Measurements from ENCODE around the gene PUS1. TPM values are rescaled to one million over a fixed set of nuclear protein-coding genes. Genes with fewer than 3 reads are reported as not detected.

The PUS1 gene
- total RNA-seq, 1 donor from 2014 or later = 60.3 TPM

- POLR2A ChIA-PET = no interaction called here
- ATAC-seq (ENCODE audit: low read depth) (no peak), DNase-seq (no peak)
- no peak overlapping the region for H3K27ac Mint-ChIP-seq
- peaks cover 59% of the 10 kb centered on the region for H3K36me3 Mint-ChIP-seq (ENCODE audit: low read depth)
- CTCF ChIA-PET = no interaction called here
- H3K4me3 Mint-ChIP-seq = no peak overlapping the region
- intact Hi-C loops (cut with micrococcal nuclease) = no loop called here
- H3K4me1 Mint-ChIP-seq = peaks cover 2% of the 10 kb centered on the region
- no peaks in the 10 kb centered on the region for H3K9me3 Mint-ChIP-seq
- H3K27me3 Mint-ChIP-seq = no peaks in the 10 kb centered on the region
- no peak for TF ChIP-seq CTCF (IDR thresholded peaks at IDR 0.05)
Measured at GRCh38 chr12:131941987-131942341, 12.9 kb downstream of the PUS1 start.

DNA sequence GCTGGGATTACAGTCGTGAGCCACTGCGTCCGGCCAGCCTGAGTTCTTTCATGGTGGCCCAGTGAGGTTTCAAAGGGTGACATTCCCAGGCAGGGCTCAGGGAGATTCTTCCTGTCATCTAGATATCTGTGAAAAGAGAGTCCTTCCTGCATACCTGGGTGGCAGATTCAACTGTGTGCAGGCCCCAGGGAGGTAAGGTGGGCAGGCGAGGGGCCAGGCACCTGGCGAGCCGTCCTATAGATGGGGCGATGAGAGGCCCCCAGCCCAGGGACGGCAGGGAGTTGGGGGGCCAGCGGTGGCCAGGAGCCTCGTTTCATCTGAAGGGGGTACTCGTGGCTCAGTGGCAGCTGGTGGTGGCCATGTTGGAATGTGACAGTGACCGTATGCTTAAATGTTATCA is 13.6 kb downstream of the PUS1 start:
- Mint-ChIP-seq H3K4me1 (peaks cover 2% of the 10 kb centered on the region), H3K36me3 (ENCODE audit: low read depth) (peaks cover 56% of the 10 kb centered on the region), H3K4me3 (no peak overlapping the region), H3K27me3 (no peaks in the 10 kb centered on the region), H3K9me3 (no peaks in the 10 kb centered on the region), H3K27ac (no peak overlapping the region)
- ATAC-seq (ENCODE audit: low read depth) = no peak
- ChIA-PET CTCF (no interaction called here), POLR2A (no interaction called here)
- TF ChIP-seq CTCF (IDR thresholded peaks at IDR 0.05) = no peak
- intact Hi-C loops (cut with micrococcal nuclease) = no loop called here
- no peak for DNase-seq

DNA sequence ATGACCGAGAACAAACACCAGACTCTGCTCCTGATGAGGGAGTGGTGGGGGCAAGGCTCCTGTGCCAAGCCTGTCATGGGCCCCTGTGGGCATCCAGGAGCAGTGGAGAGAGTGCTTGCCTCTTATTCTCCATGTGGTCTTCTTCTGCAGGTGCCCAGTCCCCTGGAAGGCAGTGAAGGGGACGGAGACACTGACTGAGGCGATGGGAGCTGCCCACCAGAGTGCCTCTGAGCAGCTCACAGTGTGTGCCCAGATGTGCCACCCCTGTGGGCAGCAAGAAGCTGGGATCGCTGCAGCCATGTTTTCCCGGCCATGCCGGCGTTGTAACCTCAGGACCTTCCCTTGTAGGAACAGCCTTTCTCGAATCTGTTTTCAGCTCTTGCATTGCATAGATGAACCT is 14.3 kb downstream of the PUS1 start:
- ATAC-seq (ENCODE audit: low read depth) (no peak), DNase-seq (no peak)
- H3K9me3 Mint-ChIP-seq = no peaks in the 10 kb centered on the region
- no peak overlapping the region for H3K4me3 Mint-ChIP-seq
- CTCF ChIA-PET = no interaction called here
- intact Hi-C loops (cut with micrococcal nuclease) = no loop called here
- H3K27ac Mint-ChIP-seq = no peak overlapping the region
- TF ChIP-seq CTCF (IDR thresholded peaks at IDR 0.05) = no peak
- POLR2A ChIA-PET = no interaction called here
- peaks cover 5% of the 10 kb centered on the region for H3K4me1 Mint-ChIP-seq
- H3K36me3 Mint-ChIP-seq (ENCODE audit: low read depth) = peaks cover 49% of the 10 kb centered on the region
- no peaks in the 10 kb centered on the region for H3K27me3 Mint-ChIP-seq

DNA sequence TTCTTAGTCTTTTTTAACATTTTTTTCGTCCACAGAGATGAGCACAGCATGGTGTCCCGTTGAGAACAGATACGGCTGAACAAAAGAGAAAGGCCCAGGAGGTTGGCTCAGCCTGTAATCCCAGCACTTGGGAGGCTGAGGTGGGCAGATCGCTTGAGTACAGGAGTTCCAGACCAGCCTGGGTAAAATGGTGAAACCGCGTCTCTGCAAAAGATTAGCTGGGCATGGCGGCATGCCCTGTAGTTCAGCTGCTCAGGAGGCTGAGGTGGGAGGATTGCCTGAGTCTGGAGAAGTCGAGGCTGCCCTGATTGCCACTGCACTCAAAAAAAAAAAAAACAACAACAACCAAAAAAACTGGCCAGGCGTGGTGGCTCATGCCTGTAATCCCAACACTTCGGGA is 14.8 kb downstream of the PUS1 start:
- peaks cover 9% of the 10 kb centered on the region for H3K4me1 Mint-ChIP-seq
- H3K27ac Mint-ChIP-seq = no peak overlapping the region
- ChIA-PET CTCF (no interaction called here), POLR2A (no interaction called here)
- H3K4me3 Mint-ChIP-seq = no peak overlapping the region
- DNase-seq = no peak
- no peaks in the 10 kb centered on the region for H3K9me3 Mint-ChIP-seq
- peaks cover 47% of the 10 kb centered on the region for H3K36me3 Mint-ChIP-seq (ENCODE audit: low read depth)
- no peaks in the 10 kb centered on the region for H3K27me3 Mint-ChIP-seq
- intact Hi-C loops (cut with micrococcal nuclease) = no loop called here
- ATAC-seq (ENCODE audit: low read depth) = no peak
- no peak for TF ChIP-seq CTCF (IDR thresholded peaks at IDR 0.05)

DNA sequence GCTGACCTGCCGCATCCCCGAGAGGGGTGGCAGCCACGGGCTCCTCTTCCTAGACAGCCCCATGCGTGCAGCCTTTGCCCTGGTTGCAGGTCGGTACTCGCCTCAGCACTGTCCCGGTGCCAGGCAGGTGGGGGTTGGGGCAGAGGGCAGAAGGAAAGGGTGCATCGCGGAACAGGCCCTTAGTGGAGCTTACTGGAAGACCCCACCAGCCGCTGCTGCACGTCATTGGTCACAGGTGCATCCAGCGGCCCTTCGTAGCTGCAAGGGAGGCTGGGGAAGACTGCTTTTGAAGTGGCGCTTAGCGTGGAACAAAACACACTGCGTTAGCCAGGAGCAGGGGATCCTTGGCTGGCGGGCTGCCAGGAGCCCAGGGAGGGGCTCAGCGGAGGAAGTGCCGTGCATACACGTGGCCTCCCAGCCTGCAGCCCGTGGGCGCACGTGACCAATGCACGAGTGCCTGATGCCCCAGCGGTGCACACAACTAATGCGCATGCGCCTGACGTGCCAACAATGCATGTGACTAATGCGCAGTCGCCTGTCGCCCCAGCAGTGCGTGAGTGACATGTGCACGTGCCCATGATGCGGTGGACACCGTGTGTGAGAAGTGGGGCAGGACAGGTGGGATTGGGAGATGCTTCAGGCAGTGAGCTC is 15.7 kb downstream of the PUS1 start:
- no peak overlapping the region for H3K4me3 Mint-ChIP-seq
- TF ChIP-seq CTCF (IDR thresholded peaks at IDR 0.05) = no peak

More for the DNA sequence above, 15.7 kb downstream of the PUS1 start:
- intact Hi-C loops (cut with micrococcal nuclease) = no loop called here
- CTCF ChIA-PET = no interaction called here
- ATAC-seq (ENCODE audit: low read depth) (no peak), DNase-seq (no peak)
- Mint-ChIP-seq H3K9me3 (no peaks in the 10 kb centered on the region), H3K4me1 (peaks cover 11% of the 10 kb centered on the region), H3K36me3 (ENCODE audit: low read depth) (peaks cover 39% of the 10 kb centered on the region), H3K27me3 (no peaks in the 10 kb centered on the region), H3K27ac (no peak overlapping the region)
- POLR2A ChIA-PET = no interaction called here
